ENCODE data around the gene LSM14A.
"Not testable (repeated sequence)": the region's sequence is repeated elsewhere in the genome, so short reads cannot be mapped to it uniquely, and the experiment has no call there.

LSM14A gene

GRCh38 chr19:34165295-34165738 is 7.0 kb upstream of the LSM14A start:
- DNase-seq (ENCODE audit: low spot score) = no peak
- TF ChIP-seq CTCF (IDR thresholded peaks at IDR 0.05; ENCODE audit: borderline replicate concordance, control extremely low read depth, extremely low read depth, insufficient read depth, missing control alignments) = no peak

GRCh38 chr19:34169475-34170199 is 2.7 kb upstream of the LSM14A start:
- in situ Hi-C loops (cut with MboI; ENCODE audit: low sequenced_read_pairs, unreplicated experiment); DNase-seq (ENCODE audit: low spot score): not testable (repeated sequence)

More at GRCh38 chr19:34165295-34165738, 7.0 kb upstream of the LSM14A start:
- in situ Hi-C loops (cut with MboI; ENCODE audit: low sequenced_read_pairs, unreplicated experiment) = no loop called here

GRCh38 chr19:34171539-34171876 is 796 bp upstream of the LSM14A start:
- no peak for TF ChIP-seq CTCF (IDR thresholded peaks at IDR 0.05; ENCODE audit: borderline replicate concordance, control extremely low read depth, extremely low read depth, insufficient read depth, missing control alignments)
- in situ Hi-C loops (cut with MboI; ENCODE audit: low sequenced_read_pairs, unreplicated experiment) = no loop called here
- peak; percentile 70 for DNase-seq (ENCODE audit: low spot score)

- DNase-seq (ENCODE audit: low spot score) = no peak
- in situ Hi-C loops (cut with MboI; ENCODE audit: low sequenced_read_pairs, unreplicated experiment) = no loop called here
- TF ChIP-seq CTCF (IDR thresholded peaks at IDR 0.05; ENCODE audit: borderline replicate concordance, control extremely low read depth, extremely low read depth, insufficient read depth, missing control alignments) = no peak
Measured at GRCh38 chr19:34172661-34173192, 423 bp downstream of the LSM14A start.

- in situ Hi-C loops (cut with MboI; ENCODE audit: low sequenced_read_pairs, unreplicated experiment) = no loop called here
- no peak for TF ChIP-seq CTCF (IDR thresholded peaks at IDR 0.05; ENCODE audit: borderline replicate concordance, control extremely low read depth, extremely low read depth, insufficient read depth, missing control alignments)
- DNase-seq (ENCODE audit: low spot score) = no peak
Measured at GRCh38 chr19:34173193-34173956, 1.1 kb downstream of the LSM14A start.

GRCh38 chr19:34175173-34175572 is 2.9 kb downstream of the LSM14A start:
- DNase-seq (ENCODE audit: low spot score); in situ Hi-C loops (cut with MboI; ENCODE audit: low sequenced_read_pairs, unreplicated experiment): not testable (repeated sequence)

- in situ Hi-C loops (cut with MboI; ENCODE audit: low sequenced_read_pairs, unreplicated experiment) = no loop called here
- TF ChIP-seq CTCF (IDR thresholded peaks at IDR 0.05; ENCODE audit: borderline replicate concordance, control extremely low read depth, extremely low read depth, insufficient read depth, missing control alignments) = no peak
- no peak for DNase-seq (ENCODE audit: low spot score)
Measured at GRCh38 chr19:34176581-34176980, 4.3 kb downstream of the LSM14A start.

Measured in GM13976 (cell line).